GM11168 (cell line): ENCODE data around the gene ANO4.

ENCODE experiments used
- in situ Hi-C: fragments of 300-500 bp; cut with MboI; formaldehyde crosslinking; loops from one replicate; pipeline ENCODE4 v1.12.0; 2022; ENCODE audit warnings: low sequenced_read_pairs; ENCODE audit not compliant: unreplicated experiment

ANO4 gene

DNA sequence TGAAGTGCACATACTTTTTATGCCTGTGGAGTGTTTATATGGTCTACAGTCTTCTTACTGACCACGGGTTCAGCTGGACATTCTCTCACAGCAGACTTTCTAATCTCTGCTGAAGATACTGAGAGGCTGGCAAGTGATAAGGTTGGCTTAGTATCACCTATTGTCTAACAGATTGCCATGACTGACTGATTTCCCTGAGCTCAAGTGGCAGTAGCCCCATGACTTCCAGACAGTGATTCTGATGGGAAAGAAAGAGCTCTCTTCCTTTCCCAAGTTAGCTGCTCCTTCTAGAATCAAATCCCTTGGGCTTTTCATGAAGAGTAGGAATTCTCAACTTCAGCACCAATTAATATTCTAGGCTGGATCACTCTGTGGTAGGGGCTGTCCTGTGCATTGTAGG lies 141.4 kb downstream of the ANO4 start:
- in situ Hi-C loops, result no loop called here

DNA sequence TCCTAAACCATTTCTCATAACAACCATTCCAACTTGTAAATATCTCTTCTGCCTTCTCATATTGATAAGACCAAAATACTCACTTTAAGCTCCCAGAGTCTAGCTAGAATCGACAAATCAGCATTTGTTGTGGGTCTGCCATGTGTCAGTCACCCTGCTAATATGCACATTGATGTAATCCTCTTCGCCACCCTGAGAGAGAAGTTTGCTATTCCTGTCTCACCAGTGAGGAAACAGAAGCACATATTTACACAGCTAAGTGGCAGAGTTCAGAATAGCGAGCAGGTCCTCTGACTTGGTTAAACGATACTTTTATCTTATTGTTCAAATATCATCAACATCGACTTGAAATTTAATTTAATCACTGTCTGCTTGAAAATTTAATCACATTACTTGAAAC lies 142.1 kb downstream of the ANO4 start:
- in situ Hi-C loops, result no loop called here

DNA sequence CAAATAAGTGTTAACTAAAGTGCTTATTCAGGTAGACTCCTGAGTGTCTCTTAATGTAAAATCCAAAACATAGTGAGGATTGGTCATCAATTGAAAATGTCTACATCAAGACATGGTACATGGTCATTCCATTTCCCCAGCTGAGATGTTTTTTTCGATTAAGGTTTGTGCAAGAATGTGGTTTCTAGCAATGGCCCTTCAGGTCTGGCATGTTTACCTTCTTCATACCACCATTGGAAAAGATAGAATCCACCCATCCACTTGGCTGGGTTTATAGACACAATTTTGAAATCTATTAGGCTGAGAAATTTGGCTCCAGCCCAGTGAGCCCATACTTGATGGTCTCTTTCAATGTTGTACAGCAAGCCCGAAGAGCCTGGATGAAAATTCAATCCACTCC lies 145.9 kb downstream of the ANO4 start:
- in situ Hi-C loops, result no loop called here

DNA sequence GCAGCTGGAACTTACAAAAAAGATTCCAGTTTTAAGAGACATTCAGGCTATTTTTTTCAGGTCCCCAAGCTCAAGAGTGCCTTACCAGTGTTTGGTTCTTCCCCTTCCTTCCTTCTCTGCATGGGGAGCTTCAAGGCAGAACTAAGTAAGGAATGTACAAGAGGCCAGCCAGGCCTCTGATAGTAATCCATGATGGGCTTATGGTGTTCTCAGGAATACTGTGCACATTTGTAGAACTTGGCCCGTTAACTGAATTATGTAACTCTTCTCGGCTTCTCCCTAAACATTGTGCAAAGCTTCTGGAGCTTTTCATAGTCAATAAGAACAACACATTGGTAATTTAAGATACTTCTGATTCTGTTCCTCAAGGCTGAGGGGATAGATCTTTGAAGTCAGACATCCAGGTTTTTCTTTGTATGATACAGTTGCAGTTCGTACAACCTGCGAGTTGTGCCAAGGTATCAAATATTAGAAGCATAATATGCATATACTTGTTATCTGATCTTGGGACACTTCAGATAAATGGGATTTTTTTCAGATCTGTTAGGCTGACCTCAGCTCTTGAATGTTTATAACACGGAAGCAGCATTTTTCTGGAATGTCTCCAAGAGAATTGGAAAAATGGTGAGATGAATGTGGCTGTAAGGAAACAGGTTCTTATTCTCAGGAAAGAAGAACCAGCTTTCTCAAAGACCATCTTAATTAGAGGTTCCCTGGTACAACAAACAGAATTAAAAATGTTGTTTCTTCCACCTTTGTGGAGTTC lies 148.6 kb downstream of the ANO4 start:
- in situ Hi-C loops, result no loop called here

DNA sequence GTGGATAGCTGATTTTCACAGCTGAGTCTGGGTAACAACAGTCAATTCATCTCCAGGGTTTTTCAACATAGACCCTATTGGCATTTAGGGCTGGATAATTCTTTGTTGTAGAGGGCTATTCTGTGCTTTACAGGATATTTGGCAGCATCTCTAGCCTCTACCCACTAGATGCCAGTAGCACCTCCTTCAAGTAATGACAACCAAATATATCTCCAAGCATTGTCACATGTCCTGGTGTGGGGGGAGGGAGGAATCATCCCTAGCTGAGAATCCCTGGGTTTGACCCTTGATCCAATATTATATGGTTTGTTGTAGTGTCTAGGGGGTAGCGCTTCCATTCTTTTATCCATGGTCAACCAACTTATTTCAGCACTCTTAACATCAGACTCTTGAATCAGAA lies 157.2 kb downstream of the ANO4 start:
- in situ Hi-C loops, result no loop called here

- in situ Hi-C loops, result no loop called here
Observed at GRCh38 chr12:100953217-100953616, 158.6 kb downstream of the ANO4 start.

DNA sequence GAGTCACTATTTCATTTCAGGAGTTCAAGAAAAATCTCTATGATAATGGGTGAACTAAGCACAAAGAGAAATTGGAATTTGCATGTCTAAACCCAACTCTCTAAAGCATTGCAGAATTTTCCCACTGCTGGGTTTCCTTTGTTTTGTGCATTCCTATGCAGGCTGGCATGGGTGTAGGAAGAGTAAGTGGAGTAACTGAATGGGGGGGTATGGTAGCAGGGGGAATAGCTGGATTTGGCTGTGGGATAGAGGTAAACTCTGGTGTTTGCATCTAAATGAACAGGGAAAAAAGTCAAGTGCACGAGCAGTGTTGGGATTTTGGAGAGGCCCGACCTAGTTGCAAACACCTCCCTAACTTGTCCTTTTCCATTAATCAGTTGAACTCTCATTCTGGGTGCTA lies 159.1 kb downstream of the ANO4 start:
- in situ Hi-C loops, result no loop called here

GRCh38 chr12:100954118-100954517 lies 159.5 kb downstream of the ANO4 start:
- in situ Hi-C loops, result no loop called here

DNA sequence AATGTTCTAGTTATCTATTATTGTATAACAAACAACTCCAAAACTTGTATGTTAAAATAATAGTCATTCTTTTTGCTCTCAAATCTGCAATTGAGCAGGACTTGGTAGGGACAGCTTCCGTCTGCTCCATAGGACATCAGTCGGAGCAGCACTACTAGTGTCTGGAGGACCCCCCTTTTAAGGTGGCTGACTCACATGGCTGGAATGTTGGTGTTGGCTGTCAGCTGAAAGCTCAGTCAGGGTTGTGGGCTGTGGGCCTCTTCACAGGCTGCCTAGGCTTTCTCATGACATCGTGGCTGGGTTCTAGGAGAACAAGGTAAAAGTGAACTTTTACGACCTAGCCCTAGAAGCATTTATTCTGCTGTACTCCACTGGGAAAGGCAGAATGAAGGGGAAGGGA lies 160.6 kb downstream of the ANO4 start:
- in situ Hi-C loops, result no loop called here

DNA sequence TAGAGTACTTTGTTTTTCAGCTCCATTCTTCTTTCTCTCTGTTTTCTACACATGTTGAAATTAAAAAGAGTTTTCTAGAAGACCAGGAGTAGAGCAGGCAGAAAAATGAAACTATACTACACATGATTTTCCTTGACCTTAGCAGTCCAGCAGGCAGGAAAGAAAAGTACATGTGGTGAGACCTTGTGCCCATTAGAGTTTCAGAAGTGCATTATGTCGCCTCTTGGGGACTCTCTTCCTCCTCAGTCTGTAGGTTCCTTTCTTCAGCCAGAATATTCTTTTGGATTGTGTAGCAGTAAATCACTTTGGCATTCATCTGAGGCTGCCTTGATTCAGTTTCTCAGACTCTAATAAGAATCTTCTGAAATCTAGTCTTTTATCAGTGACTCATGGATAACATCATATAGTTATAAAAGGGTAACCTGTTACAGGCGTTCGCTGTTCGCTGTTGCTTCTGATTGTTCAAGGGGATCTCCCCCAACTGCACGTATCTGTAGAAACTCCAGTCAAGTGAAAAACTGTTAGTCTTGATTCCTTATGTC lies 161.8 kb downstream of the ANO4 start:
- in situ Hi-C loops, result no loop called here

DNA sequence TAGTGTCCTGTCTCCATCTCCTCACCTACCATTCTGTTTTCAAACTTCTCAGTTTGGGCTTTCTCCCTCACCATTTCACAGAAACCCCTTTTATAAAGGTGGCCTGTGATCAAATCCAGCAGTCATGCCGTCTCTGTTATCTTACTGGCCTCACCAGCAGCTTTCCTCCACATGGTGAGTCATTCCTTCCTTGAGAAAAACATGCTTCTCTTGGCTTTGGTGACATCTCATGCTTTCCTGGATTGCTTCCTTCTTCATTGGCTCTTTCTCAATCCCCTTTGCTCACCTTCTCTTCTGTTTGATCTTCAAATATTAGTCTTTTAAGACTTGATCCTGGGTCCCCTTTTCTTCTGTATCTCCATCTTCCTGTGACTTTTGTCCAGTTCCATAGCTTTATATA lies 164.9 kb downstream of the ANO4 start:
- in situ Hi-C loops, result no loop called here

GRCh38 chr12:100962086-100962712 lies 167.6 kb downstream of the ANO4 start:
- in situ Hi-C loops, result no loop called here

DNA sequence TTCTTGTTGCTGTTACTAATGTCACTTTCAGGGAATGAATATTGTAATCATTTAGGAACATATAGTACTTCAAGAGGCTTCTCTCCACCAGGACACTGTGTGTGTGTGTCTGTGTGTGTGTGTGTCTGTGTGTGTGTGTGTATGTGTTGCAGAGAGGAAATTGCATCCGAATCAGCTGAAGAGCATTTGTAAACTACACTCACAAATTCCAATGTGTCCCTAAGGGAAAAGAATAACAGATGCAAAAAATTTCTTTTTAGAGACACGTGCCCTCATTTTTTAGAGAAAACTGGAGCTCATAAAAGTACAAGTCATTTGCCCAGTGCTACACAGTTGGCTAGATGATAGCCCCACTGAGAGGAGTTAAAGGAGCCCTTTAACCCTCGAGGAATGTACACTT lies 168.8 kb downstream of the ANO4 start:
- in situ Hi-C loops, result no loop called here

GRCh38 chr12:100964028-100964427 lies 169.5 kb downstream of the ANO4 start:
- in situ Hi-C loops, result no loop called here

- in situ Hi-C loops, result no loop called here
Observed at GRCh38 chr12:100967189-100967588, 172.6 kb downstream of the ANO4 start.

DNA sequence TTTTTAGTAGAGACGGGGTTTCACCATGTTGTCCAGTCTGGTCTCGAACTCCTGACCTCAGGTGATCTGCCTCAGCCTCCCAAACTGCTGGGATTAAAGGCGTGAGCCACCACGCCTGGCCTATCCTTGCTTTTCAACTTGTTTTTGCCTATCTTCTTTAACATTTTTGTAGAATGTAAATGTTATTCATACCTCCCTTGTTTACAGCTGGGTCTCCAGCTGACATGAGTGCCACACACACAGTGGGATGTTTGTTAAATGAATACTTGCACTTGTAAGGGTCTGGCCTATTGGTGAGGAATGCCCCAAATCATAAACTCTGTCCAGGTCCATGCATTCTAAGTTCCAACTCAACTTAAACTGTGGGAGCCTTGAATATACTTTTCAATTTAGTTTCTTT lies 176.3 kb downstream of the ANO4 start:
- in situ Hi-C loops, result no loop called here

DNA sequence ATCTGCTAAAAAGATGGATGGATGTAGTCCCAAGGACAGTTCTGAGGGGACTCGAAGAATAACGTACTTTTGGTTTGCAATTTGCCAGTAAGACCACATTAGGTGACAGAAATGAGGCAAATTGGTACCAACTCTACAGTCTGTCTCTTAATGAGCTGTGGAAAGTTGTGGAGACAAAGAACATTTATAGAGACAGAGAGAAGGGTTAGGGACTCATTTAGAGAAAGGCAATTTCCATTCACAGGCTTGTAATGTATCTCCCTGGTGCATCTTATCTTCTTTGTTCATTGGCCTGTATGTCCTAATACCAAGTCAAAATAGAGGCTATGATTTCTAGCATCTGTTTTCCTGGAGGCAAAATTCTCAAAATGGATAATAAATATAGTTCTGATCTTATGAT lies 177.5 kb downstream of the ANO4 start:
- in situ Hi-C loops, result no loop called here

DNA sequence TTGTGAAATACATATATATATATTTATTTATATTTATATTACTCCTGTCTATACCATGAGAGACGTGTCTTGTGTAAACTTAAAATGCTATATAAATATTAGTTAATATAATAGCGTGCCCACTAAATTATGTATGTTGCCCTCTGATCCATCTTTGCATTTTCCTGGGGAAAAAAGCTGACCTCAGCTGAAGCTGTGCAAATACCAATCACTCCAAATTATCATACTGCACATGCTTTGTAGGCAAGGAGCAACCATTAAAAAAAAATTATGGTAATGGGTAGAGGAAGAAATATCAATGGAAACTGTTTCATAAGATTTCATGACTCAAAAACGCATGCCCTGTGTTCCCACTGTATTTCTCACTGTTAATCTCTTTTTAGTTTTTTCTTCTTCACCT lies 179.8 kb downstream of the ANO4 start:
- in situ Hi-C loops, result no loop called here

DNA sequence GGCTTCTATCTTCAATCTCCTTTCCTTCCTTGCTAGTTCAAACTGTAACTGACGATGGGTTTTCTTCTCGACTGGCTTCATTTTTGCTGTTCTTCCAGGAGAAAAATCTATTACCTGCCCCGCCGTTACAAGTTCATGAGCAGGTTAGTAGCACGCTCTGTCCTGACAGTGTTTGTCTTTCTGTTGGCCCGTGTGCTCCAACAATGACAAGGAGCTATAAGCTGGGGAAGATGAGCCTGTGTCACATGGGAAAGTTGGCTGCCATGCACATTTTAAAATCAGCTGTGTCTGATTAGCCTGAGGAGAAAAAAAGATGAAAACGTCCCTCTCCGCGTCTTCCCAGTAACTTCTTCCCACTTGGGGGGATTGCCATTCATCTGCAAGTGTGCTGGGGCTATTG lies 180.2 kb downstream of the ANO4 start:
- in situ Hi-C loops, result no loop called here

- in situ Hi-C loops, result no loop called here
Observed at GRCh38 chr12:100976735-100977134, 182.2 kb downstream of the ANO4 start.

DNA sequence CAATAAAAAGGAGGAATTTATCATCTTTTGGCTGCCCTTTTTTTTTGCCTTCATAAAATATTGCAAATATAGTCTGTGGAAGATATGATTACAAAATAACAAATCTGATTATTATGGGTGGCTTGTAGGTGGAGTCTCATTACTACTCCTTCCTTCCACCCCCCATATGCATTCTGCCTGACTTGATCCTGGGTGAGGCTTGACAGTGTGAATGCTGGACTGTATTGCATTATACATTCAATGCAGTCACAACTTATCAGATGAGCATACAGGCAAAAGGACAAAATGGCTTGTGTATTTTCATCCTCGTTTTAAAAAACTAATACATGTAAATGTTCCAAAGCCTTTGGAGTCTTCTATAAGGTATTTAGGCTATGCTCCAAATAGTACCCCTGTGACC lies 186.3 kb downstream of the ANO4 start:
- in situ Hi-C loops, result no loop called here
